ENCODE results near the gene CLCA2.

The CLCA2 gene

DNA sequence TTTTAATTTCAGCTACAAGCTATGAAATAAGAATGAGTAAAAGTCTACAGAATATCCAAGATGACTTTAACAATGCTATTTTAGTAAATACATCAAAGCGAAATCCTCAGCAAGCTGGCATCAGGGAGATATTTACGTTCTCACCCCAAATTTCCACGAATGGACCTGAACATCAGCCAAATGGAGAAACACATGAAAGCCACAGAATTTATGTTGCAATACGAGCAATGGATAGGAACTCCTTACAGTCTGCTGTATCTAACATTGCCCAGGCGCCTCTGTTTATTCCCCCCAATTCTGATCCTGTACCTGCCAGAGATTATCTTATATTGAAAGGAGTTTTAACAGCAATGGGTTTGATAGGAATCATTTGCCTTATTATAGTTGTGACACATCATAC is 31.1 kb downstream of the CLCA2 start:
- no peak for FAIRE-seq
- TF ChIP-seq, protein P1, sequence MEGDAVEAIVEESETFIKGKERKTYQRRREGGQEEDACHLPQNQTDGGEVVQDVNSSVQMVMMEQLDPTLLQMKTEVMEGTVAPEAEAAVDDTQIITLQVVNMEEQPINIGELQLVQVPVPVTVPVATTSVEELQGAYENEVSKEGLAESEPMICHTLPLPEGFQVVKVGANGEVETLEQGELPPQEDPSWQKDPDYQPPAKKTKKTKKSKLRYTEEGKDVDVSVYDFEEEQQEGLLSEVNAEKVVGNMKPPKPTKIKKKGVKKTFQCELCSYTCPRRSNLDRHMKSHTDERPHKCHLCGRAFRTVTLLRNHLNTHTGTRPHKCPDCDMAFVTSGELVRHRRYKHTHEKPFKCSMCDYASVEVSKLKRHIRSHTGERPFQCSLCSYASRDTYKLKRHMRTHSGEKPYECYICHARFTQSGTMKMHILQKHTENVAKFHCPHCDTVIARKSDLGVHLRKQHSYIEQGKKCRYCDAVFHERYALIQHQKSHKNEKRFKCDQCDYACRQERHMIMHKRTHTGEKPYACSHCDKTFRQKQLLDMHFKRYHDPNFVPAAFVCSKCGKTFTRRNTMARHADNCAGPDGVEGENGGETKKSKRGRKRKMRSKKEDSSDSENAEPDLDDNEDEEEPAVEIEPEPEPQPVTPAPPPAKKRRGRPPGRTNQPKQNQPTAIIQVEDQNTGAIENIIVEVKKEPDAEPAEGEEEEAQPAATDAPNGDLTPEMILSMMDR (IDR thresholded peaks at IDR 0.05; ENCODE audit: insufficient read depth, missing control alignments) = no peak

DNA sequence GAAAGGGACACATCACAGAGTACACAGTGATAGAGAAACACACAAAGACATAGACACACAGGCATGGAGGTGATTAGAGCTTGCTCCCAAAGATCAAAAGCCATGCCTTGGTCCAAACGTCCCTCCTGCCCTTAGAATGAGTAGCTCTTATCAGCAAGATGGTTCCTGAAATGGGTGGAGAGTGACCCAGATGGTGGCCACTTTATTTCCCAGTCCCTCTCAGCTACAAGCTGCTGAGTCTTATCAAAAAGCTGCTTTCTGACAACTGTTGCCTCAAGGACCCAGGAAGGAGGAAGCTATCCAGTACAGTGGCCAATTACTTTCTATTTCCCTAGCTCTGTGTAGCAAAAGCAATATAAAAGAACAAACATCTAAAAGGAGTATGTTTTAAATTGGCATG is 37.0 kb downstream of the CLCA2 start:
- DNase-seq (ENCODE audit: insufficient read length, low spot score) = no peak
- no peak for FAIRE-seq
- TF ChIP-seq, protein P1 (IDR thresholded peaks at IDR 0.05; ENCODE audit: insufficient read depth, missing control alignments) = no peak

More for the DNA sequence above, 31.1 kb downstream of the CLCA2 start:
- DNase-seq (ENCODE audit: insufficient read length, low spot score) = no peak

DNA sequence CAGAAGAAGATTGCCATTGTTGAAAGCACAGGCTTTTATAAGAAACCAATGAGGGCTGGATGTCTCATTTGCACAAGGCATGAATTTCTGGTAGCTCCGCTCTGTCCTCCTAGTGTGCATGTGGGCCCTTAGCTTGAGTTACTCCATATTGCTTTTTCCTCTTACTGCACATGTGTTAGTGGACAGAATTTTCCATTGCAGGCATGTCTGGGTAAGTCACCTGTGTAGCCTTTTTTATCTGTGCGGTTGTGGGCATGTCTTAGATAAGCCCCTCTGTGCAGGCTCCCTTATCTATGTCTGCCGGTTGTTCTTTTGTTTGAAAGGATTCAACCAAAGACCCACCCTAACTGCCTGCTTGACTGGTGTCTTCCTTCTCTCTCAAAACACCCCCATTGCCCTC is 37.5 kb downstream of the CLCA2 start:
- DNase-seq (ENCODE audit: insufficient read length, low spot score) = no peak

DNA sequence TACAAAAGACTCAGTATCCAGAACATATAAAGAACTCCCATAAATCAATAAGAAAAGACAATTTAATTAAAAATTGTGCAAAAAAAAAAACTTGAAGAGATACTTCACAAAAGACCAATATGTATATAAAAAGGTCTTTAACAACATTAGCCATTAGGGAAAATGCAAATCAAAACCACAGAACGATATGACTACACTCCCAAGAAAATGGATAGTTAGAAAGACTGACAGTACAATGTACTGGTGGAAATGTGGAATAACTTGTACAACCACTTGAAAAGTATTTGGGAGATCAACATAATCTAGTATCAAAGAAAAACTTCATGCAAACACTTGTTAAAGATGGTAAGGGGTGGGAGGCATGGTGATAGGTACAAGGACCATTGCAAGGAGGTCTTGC is 40.8 kb downstream of the CLCA2 start:
- no peak for DNase-seq (ENCODE audit: insufficient read length, low spot score)
- TF ChIP-seq, protein P1 (IDR thresholded peaks at IDR 0.05; ENCODE audit: insufficient read depth, missing control alignments) = no peak
- no peak for FAIRE-seq

More for the DNA sequence above, 37.5 kb downstream of the CLCA2 start:
- TF ChIP-seq, protein P1 (IDR thresholded peaks at IDR 0.05; ENCODE audit: insufficient read depth, missing control alignments) = no peak
- no peak for FAIRE-seq

DNA sequence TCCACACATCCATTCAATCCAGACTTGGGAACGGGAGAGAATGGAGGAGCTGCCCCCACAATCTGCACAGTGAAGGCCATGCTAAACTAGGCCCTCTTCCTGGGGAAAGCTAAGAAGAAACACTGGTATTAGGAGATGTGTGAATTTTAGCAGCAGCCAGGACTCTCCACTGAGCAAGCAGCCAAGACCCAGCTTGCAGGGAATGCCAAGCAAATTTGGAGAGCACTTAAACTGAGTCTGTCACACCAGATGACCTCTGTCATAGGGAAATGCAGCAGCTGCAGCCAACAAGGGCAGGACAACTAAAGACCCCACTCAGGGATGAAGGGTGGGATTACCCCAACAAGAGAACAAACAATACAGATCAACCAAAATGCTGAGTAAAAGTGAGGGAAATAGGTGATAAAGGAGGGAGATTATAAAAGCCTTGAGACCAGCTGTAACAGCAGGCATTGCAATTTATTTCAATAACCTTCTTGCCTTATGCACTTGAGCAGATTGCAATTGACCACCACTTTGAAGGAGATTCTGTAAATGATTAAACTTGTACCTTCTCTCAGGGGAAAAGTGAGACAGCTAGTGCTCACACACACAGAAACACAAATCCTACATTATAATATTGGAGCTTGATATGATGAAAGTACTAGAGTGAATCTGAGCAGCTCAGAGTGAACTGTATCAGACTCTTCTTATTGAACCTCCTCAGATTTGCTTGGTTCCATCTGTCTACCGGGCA is 42.3 kb downstream of the CLCA2 start:
- FAIRE-seq = no peak
- TF ChIP-seq, protein P1 (IDR thresholded peaks at IDR 0.05; ENCODE audit: insufficient read depth, missing control alignments) = no peak
- no peak for DNase-seq (ENCODE audit: insufficient read length, low spot score)

DNA sequence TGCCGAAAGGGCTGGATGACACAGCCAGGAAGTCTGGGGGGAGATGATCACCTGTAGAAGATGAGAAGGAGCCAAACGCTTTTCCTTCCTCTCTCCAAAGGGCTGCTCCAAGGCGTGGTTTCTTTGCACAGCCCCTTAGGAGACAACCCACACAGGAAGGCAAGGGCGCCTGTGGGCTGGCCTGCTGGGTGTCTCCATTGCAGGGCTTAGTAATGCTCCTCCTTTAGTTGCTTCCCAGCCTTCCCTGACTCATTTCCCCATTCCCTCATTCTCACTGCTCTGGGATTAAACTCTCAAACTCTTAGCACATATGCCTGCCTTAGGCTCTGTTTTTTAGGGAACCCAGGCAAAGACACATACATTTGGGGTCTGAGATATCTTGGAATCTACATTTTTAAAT is 43.0 kb downstream of the CLCA2 start:
- TF ChIP-seq, protein P1 (IDR thresholded peaks at IDR 0.05; ENCODE audit: insufficient read depth, missing control alignments) = no peak
- DNase-seq (ENCODE audit: insufficient read length, low spot score) (no peak), FAIRE-seq (no peak)

DNA sequence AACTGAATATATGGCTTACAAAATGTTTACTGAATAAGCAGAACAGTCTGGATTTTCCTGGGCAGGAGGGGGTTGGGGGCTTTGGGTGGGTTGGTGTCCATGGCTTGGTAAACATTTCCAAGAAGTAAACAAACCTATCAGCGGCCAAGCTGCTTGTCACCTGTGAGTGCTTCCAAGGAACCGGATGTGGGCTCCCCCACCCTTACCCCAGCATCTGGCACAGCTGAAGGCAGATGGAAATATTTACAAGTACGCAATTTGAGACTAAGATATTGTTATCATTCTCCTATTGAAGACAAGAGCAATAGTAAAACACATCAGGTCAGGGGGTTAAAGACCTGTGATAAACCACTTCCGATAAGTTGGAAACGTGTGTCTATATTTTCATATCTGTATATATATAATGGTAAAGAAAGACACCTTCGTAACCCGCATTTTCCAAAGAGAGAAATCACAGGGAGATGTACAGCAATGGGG is 44.6 kb downstream of the CLCA2 start, which contains the start of gene CLCA1:
CLCA1 (plus strand) TSS at position 427 of the 477 bp plus-strand sequence; CDS start at position 472, 45 bp downstream.
- TF ChIP-seq, protein P1 (IDR thresholded peaks at IDR 0.05; ENCODE audit: insufficient read depth, missing control alignments) = no peak
- FAIRE-seq (no peak), DNase-seq (ENCODE audit: insufficient read length, low spot score) (no peak)
